HG03196 (cell line): ENCODE results near the gene FCN2.

Experiments used
- ATAC-seq: cut with Tn5 transposase; IDR thresholded peaks from one replicate; pipeline ENCODE4 v1.9.1; 2021; ENCODE audit not compliant: unreplicated experiment

The FCN2 gene

GRCh38 chr9:134908524-134909309, 28.1 kb downstream of the FCN2 start:
- ATAC-seq = no peak

- no peak for ATAC-seq
These were observed 29.2 kb downstream of the FCN2 start for GRCh38 chr9:134909511-134910481.

- no peak for ATAC-seq
These were observed 31.7 kb downstream of the FCN2 start for GRCh38 chr9:134912126-134912840.

- ATAC-seq = no peak
These were observed 32.6 kb downstream of the FCN2 start for GRCh38 chr9:134913041-134913712.

- no peak for ATAC-seq
These were observed 33.3 kb downstream of the FCN2 start for GRCh38 chr9:134913713-134914500.

DNA sequence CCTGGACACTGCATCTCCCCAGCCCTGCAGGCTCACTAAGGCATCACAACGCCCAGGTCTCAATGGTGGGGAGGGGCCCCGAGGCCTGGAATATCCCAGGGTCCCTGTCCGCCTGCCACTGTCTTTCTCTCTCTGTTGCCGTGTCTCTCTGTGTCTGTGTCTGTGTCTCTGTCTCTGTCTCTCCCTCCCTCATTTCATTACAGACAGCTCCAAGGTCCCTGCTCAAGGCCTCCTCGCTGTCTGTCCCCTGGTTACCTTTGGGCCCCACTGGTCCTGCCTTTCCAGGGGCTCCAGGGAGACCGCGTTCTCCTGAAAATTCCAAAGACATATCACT, 33.9 kb downstream of the FCN2 start:
- no peak for ATAC-seq

GRCh38 chr9:134915046-134915985, 34.7 kb downstream of the FCN2 start:
- no peak for ATAC-seq

GRCh38 chr9:134916161-134916665, 35.6 kb downstream of the FCN2 start:
- ATAC-seq = no peak

GRCh38 chr9:134917431-134918373, 37.1 kb downstream of the FCN2 start, which contains the start of gene FCN1:
Gene FCN1 (minus strand): TSS chr9:134917912. CDS start chr9:134917871, 41 bp downstream.
- ATAC-seq = no peak

DNA sequence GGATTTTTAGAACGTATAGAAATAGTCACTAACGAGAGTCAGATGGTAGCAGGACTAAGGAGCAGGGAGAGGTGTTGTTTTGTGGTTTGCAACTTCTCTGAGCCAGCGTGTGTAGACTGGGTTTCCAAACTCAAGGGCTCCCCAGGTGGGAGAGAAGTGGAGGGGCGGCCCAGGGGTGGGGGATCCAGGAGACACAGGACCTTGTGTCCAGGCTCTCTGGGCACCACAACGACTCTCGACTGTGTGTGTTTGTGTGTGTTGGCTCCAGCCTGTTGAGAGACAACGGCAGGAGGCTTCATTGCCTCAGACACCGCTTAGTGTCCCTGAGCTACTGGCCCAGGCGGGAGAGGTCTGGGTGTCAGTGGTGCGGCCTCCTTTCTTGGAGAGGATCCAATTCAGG, 38.0 kb downstream of the FCN2 start:
- no peak for ATAC-seq

- ATAC-seq = no peak
These were observed 38.7 kb downstream of the FCN2 start for GRCh38 chr9:134919303-134919702.

- no peak for ATAC-seq
These were observed 41.7 kb downstream of the FCN2 start for GRCh38 chr9:134922066-134922931.

GRCh38 chr9:134922932-134923240, 42.3 kb downstream of the FCN2 start:
- ATAC-seq = no peak

- ATAC-seq = no peak
These were observed 42.9 kb downstream of the FCN2 start for GRCh38 chr9:134923466-134923865.

- ATAC-seq = no peak
These were observed 44.5 kb downstream of the FCN2 start for GRCh38 chr9:134925011-134925511.

DNA sequence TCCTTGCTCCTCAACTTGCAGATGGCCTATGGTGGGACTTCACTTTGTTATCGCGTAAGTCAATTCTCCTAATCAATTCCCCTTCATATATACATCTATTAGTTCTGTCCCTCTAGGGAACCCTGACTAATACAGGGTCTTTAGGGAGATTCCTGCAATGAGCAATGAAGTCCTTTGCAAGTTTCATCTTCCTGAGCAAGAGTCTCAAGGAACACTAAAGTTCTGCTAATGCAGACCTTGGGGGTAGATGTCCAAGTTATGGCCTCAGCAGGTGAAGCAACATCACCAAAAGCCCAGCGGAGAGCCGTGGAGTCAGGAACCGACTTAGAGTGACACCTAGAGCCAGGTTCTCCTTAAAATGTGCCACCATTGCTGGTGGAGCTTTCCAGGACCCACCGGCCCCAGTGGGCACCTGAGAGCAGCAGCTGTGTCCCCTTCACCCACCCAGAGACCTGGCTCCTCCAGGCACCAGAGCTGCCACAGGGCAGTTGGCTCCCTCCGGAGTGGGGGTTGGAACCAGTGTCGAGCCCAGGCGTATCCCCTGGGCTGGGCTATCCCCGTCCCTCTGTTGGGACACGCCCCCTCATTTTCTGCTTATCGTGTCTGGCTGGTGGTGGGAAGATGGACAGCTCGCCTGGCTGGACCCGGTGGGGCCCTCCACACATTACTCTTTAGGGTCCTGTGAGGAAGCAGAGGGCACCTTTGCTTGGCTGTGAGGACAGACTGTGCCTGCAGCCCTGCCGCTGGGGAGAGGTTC, 48.0 kb downstream of the FCN2 start:
- no peak for ATAC-seq
